Liver (tissue), 9 donors: Measurements from ENCODE around the gene ASCL3. TPM values are rescaled to one million over a fixed set of nuclear protein-coding genes. Genes with fewer than 3 reads are reported as not detected.
"Not testable (repeated sequence)": the region's sequence is repeated elsewhere in the genome, so short reads cannot be mapped to it uniquely, and the experiment has no call there.

Experiments
- DNase-seq: peaks from one replicate; pipeline ENCODE4 v3.0.0-alpha.2; 2017; ENCODE audit warnings: low spot score
- H3K27ac ChIP-seq, 2 donors: one replicate each; pipeline ENCODE4 v1.7.0; 2013; ENCODE audit warnings: inconsistent platforms in 2 of 2, low read length in 2 of 2, control low read depth in 1 of 2, low read depth in 1 of 2, mild to moderate bottlenecking in 1 of 2
- H3K27me3 ChIP-seq, 4 donors: one replicate each; pipeline versions ENCODE4 v1.6.1 to v1.7.0; 2013; ENCODE audit warnings: low read length in 3 of 4, inconsistent platforms in 1 of 4, mild to moderate bottlenecking in 1 of 4, moderate library complexity in 1 of 4; ENCODE audit not compliant: control insufficient read depth in 4 of 4, insufficient read depth in 4 of 4
- H3K36me3 ChIP-seq, 4 donors: one replicate each; pipeline versions ENCODE4 v1.6.1 to v1.7.0; 2013; ENCODE audit warnings: low read length in 3 of 4, mild to moderate bottlenecking in 3 of 4, low read depth in 1 of 4, moderate library complexity in 1 of 4; ENCODE audit not compliant: control insufficient read depth in 4 of 4, insufficient read depth in 3 of 4
- H3K4me1 ChIP-seq, 4 donors: one replicate each; pipeline versions ENCODE4 v1.6.1 to v1.7.0; 2013; ENCODE audit warnings: low read length in 3 of 4, mild to moderate bottlenecking in 3 of 4, moderate library complexity in 1 of 4; ENCODE audit not compliant: control insufficient read depth in 4 of 4, insufficient read depth in 4 of 4
- H3K4me3 ChIP-seq, 3 donors: one replicate each; pipeline versions ENCODE4 v1.6.1 to v1.7.0; 2013; ENCODE audit warnings: low read length in 3 of 3, control low read depth in 1 of 3, low read depth in 1 of 3, mild to moderate bottlenecking in 1 of 3
- H3K9ac ChIP-seq, 2 donors: one replicate each; pipeline ENCODE4 v1.7.0; 2013; ENCODE audit warnings: low read length in 2 of 2, mild to moderate bottlenecking in 2 of 2, moderate library complexity in 2 of 2, control low read depth in 1 of 2, low read depth in 1 of 2
- H3K9me3 ChIP-seq, 4 donors: one replicate each; pipeline versions ENCODE4 v1.6.1 to v1.7.0; 2013; ENCODE audit warnings: low read length in 3 of 4; ENCODE audit not compliant: control insufficient read depth in 4 of 4
- CTCF ChIP-seq: fragments of 150-350 bp; IDR thresholded peaks from 2 replicates; pipeline ENCODE4 v1.5.1; 2017; ENCODE audit warnings: improper control_type of control experiment, low read depth, low read length; ENCODE audit not compliant: missing input control
- EGR1 ChIP-seq, 2 donors: IDR thresholded peaks; 2 replicates each; pipeline ENCODE4 v1.6.1; 2016 to 2018; ENCODE audit warnings: antibody characterized with exemption in 2 of 2, low read depth in 2 of 2
- FOXA1 ChIP-seq: IDR thresholded peaks from 2 replicates; pipeline ENCODE4 v1.6.1; 2016; ENCODE audit warnings: antibody characterized with exemption
- FOXA2 ChIP-seq: IDR thresholded peaks from 2 replicates; pipeline ENCODE4 v1.6.1; 2016; ENCODE audit warnings: antibody characterized with exemption
- HNF4G ChIP-seq: IDR thresholded peaks from 2 replicates; pipeline ENCODE4 v1.6.1; 2016; ENCODE audit warnings: antibody characterized with exemption
- MAX ChIP-seq: IDR thresholded peaks from 2 replicates; pipeline ENCODE4 v1.6.1; 2016; ENCODE audit warnings: antibody characterized with exemption
- NR2F2 ChIP-seq: IDR thresholded peaks from 2 replicates; pipeline ENCODE4 v1.6.1; 2016; ENCODE audit warnings: antibody characterized with exemption
- RAD21 ChIP-seq, 2 donors: IDR thresholded peaks; 2 replicates each; pipeline ENCODE4 v1.6.1; 2016; ENCODE audit warnings: antibody characterized with exemption in 2 of 2, mild to moderate bottlenecking in 2 of 2
- TAF1 ChIP-seq: conservative IDR thresholded peaks from 2 replicates; pipeline ENCODE4 v1.6.1; 2016; ENCODE audit warnings: antibody characterized with exemption, mild to moderate bottlenecking
- YY1 ChIP-seq: IDR thresholded peaks from 2 replicates; pipeline ENCODE4 v1.6.1; 2016; ENCODE audit warnings: antibody characterized with exemption, mild to moderate bottlenecking
- WGBS: extraction: QIAGEN DNeasy Blood & Tissue Kit; methylation state at CpG from one replicate; pipeline ENCODE4 v1.1.7; 2013; 5-methylcytosine and 5-hydroxymethylcytosine counted together
- polyA plus RNA-seq, 2 donors: library from polyadenylated mRNA; stranded (reverse) in 1 of 2; unstranded in 1 of 2; fragments of 200-250 nt in 1 of 2; fragments of >200 nt in 1 of 2; fragmentation: Nextera tagmentation in 1 of 2; extraction: Ambion mirVana in 1 of 2; gene quantifications; one replicate each; pipeline versions ENCODE4 v1.2.1 to v1.2.3, GENCODE V29; 2013 to 2015
- total RNA-seq, 2 donors: library from RNA; depleted of rRNA; stranded (reverse); fragments of >200 nt; gene quantifications; one replicate each; pipeline ENCODE4 v1.2.3, GENCODE V29; 2014
- TF ChIP-seq, protein P1 (sequence below): IDR thresholded peaks from 2 replicates; pipeline ENCODE4 v1.6.1; 2016; ENCODE audit warnings: antibody characterized with exemption, mild to moderate bottlenecking
- TF ChIP-seq, protein P2 (sequence below): IDR thresholded peaks from 2 replicates; pipeline ENCODE4 v1.6.1; 2016; ENCODE audit warnings: antibody characterized with exemption
- TF ChIP-seq, protein P3 (sequence below): IDR thresholded peaks from 2 replicates; pipeline ENCODE4 v1.6.1; 2016; ENCODE audit warnings: antibody characterized with exemption
- donor health status: healthy.
- donor health status: healthy.
- donor health status: healthy.
- donor health status: healthy.
- donor health status: healthy.

The ASCL3 gene
- total and polyA plus RNA-seq, 4 donors, result not detected

- WGBS, result 94% methylated on average over 2 of the region's 2 CpGs
- H3K4me3 ChIP-seq, H3K9ac ChIP-seq, H3K9me3 ChIP-seq, H3K27ac ChIP-seq, H3K36me3 ChIP-seq, H3K27me3 ChIP-seq, H3K4me1 ChIP-seq, DNase-seq: not testable (repeated sequence)
These were observed 7.0 kb downstream of the ASCL3 start for GRCh38 chr11:8935789-8936188.

DNA sequence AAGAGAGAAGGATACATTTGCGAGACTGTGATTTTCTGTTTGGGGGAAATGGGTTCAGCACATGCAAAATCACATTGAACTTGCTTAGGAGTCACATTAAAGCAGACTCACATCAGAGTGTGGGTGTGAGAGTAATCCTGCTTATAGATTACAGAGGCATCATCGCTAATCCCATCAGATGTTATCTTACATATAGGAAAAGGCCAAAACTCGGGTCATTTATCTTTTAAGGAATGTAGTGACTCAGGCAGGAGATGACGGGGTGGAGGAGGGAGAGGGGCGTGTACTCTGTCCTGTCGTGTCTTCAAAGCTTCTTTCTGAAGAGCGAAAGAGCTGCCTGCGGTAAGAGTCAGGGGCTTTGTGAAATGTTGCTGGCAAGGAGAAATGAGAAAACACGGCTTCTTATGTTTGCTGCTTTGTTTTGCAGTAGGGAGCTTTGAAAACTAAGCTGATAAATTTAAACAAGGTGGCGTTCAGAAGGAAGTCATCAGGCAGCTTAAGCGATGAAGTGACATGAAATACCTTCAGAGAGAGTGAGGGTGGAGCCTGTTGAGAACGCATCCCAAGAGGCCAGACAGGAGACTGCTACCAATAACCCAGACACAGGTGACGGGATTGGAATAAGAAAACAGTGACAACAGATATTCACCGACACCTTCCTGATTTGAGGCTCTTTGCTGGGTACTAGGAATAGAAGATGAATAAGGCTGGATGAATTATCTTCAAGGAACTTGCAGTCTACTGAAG is 7.9 kb downstream of the ASCL3 start:
- DNase-seq, result no peak
- TF ChIP-seq, protein P1, sequence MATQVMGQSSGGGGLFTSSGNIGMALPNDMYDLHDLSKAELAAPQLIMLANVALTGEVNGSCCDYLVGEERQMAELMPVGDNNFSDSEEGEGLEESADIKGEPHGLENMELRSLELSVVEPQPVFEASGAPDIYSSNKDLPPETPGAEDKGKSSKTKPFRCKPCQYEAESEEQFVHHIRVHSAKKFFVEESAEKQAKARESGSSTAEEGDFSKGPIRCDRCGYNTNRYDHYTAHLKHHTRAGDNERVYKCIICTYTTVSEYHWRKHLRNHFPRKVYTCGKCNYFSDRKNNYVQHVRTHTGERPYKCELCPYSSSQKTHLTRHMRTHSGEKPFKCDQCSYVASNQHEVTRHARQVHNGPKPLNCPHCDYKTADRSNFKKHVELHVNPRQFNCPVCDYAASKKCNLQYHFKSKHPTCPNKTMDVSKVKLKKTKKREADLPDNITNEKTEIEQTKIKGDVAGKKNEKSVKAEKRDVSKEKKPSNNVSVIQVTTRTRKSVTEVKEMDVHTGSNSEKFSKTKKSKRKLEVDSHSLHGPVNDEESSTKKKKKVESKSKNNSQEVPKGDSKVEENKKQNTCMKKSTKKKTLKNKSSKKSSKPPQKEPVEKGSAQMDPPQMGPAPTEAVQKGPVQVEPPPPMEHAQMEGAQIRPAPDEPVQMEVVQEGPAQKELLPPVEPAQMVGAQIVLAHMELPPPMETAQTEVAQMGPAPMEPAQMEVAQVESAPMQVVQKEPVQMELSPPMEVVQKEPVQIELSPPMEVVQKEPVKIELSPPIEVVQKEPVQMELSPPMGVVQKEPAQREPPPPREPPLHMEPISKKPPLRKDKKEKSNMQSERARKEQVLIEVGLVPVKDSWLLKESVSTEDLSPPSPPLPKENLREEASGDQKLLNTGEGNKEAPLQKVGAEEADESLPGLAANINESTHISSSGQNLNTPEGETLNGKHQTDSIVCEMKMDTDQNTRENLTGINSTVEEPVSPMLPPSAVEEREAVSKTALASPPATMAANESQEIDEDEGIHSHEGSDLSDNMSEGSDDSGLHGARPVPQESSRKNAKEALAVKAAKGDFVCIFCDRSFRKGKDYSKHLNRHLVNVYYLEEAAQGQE, result no peak
- TF ChIP-seq CTCF, result no peak
- TF ChIP-seq, protein P2, sequence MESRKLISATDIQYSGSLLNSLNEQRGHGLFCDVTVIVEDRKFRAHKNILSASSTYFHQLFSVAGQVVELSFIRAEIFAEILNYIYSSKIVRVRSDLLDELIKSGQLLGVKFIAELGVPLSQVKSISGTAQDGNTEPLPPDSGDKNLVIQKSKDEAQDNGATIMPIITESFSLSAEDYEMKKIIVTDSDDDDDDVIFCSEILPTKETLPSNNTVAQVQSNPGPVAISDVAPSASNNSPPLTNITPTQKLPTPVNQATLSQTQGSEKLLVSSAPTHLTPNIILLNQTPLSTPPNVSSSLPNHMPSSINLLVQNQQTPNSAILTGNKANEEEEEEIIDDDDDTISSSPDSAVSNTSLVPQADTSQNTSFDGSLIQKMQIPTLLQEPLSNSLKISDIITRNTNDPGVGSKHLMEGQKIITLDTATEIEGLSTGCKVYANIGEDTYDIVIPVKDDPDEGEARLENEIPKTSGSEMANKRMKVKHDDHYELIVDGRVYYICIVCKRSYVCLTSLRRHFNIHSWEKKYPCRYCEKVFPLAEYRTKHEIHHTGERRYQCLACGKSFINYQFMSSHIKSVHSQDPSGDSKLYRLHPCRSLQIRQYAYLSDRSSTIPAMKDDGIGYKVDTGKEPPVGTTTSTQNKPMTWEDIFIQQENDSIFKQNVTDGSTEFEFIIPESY, result no peak
- TF ChIP-seq, protein P3, sequence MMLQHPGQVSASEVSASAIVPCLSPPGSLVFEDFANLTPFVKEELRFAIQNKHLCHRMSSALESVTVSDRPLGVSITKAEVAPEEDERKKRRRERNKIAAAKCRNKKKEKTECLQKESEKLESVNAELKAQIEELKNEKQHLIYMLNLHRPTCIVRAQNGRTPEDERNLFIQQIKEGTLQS, result no peak
- TF ChIP-seq FOXA2, result no peak
- no peak for TF ChIP-seq EGR1 (IDR thresholded peaks at IDR 0.05; ENCODE audit: low read depth in 2 of 2)
- no peak for TF ChIP-seq NR2F2
- no peak for TF ChIP-seq YY1
- no peak for TF ChIP-seq RAD21 (IDR thresholded peaks at IDR 0.05)
- TF ChIP-seq HNF4G, result no peak
- no peak for TF ChIP-seq FOXA1
- no peak for TF ChIP-seq TAF1
- no peak for TF ChIP-seq MAX
- no peak overlapping the region for H3K4me3 ChIP-seq
- no peak overlapping the region for H3K9ac ChIP-seq
- no peaks in the 10 kb centered on the region for H3K9me3 ChIP-seq
- no peak overlapping the region for H3K27ac ChIP-seq
- H3K27me3 ChIP-seq, result no peaks in the 10 kb centered on the region
- 84% methylated on average over 14 of the region's 14 CpGs for WGBS
- no peaks in the 10 kb centered on the region for H3K36me3 ChIP-seq
- H3K4me1 ChIP-seq, result no peaks in the 10 kb centered on the region
